ENCODE data around the gene TNFRSF25.
A peak's percentile ranks its signal among the peaks of the same experiment; 100 is the strongest.

The TNFRSF25 gene

DNA sequence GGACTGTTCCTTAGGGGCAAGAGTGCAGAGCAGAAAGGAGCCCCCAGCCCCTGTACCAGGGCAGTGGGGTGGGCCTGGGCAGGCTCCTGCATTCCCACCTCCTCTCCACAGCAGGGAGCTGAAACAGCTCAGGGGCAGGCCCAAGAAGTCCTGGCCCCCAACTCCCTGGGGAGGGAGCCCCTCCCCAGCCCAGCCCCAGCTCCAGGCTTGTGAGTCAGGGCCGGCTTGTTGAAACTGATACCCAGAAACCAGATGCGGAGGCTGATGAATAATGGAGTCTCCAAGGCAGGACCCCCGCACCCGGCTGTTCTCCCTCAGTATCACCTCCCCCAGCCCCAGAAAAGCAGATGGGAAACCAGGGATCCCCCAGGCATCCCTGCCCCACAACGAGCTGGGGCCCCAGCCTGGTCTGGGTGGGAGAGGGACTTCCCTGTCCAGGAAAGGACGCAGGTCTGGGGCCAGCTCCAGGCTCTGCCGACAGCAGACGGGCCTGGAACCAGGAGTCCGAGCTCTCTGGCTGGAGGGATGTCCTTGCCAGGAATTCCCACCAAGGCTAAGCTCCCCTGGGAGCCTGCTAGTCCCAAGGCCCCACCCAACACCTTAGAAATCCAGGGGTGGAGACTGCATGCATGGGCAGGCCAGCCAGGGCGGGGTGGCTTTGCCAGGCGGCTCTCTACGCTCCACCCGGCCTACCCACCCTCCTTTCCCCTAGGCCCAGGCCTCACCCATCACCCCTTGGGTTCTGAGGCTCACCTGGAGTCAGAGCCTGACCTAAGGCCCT is 22.8 kb upstream of the TNFRSF25 start:
- DNase-seq (ENCODE audit: low read depth): no peak

- no peak for DNase-seq (ENCODE audit: low read depth)
Measured at GRCh38 chr1:6487804-6488484, 22.0 kb upstream of the TNFRSF25 start.

DNA sequence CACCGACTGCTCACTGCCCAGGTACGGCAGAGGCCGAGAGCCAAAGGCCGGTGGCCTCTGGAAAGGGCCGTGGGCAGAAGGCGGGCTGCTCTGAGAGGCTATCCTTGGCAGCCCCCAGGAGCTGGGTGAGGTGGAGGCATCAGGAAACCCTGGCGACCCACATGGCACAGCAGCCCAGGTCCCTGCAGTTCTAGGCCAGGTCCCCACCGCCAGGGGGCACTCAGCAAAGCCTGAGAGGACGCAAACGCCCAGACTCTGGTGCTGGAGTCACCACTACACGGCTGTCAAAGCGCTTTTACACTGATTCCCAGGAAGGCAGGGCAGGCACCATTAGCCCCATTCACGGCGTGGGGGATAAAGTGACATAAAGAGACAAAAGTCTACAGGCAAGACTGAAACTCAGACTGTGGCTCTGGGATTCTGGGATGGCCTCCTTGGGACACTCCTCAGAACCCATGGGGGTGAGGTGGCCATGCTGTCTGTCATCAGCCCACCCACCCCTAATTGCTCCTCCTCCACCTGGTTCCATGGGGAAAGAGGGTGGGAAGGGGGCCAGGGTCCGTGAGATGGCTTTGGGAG is 20.5 kb upstream of the TNFRSF25 start:
- peak; percentile 66 for DNase-seq (ENCODE audit: low read depth)

DNA sequence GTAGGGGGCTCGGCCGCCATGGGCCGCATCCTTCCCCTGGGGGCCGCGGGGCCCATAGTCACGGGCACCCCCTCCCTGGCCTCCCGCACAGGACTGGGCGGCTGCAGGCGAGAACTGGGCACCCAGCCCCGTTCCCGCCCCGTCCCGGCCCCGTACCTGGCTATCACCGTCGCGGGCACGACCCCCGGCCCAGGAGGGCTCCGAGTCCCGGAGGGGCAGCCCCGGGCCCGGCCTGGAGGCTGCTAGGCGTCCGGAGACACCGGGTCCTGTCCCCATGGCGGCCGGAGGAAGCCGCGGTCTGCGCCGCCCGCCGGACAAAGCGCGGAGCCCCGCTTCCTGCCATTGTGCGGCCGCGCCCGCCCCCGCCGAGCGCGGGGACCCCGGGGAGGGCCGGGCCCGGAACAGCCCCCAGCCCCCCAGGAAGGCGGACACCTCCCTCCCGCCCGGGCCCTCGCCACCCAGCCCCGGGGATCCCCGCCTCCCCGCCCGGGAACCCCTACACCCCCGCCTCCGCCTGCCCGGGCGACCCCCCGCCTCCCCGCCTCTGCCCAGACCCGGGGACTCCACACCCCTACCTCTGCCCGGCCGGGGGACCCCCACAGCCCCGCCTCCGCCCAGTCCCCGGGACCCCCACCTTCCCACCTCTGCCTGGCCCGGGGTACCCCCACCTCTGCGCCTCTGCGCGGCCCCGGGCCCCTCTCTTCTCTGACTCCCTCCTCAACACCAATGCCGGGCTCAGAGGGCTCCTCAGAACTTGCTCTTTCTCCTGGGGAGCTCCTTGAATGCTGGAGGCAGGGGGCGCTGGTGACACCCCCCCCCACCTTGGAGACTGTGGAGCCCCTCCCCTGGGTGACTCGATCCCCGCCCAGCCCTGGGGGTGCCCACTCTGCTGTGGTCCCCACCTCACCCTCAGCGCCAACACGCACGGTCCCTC is 19.5 kb upstream of the TNFRSF25 start:
- no peak for DNase-seq (ENCODE audit: low read depth)

- DNase-seq (ENCODE audit: low read depth): no peak
Measured at GRCh38 chr1:6484826-6485167, 18.8 kb upstream of the TNFRSF25 start.

- DNase-seq (ENCODE audit: low read depth): no peak
Measured at GRCh38 chr1:6483761-6484117, 17.8 kb upstream of the TNFRSF25 start.

DNA sequence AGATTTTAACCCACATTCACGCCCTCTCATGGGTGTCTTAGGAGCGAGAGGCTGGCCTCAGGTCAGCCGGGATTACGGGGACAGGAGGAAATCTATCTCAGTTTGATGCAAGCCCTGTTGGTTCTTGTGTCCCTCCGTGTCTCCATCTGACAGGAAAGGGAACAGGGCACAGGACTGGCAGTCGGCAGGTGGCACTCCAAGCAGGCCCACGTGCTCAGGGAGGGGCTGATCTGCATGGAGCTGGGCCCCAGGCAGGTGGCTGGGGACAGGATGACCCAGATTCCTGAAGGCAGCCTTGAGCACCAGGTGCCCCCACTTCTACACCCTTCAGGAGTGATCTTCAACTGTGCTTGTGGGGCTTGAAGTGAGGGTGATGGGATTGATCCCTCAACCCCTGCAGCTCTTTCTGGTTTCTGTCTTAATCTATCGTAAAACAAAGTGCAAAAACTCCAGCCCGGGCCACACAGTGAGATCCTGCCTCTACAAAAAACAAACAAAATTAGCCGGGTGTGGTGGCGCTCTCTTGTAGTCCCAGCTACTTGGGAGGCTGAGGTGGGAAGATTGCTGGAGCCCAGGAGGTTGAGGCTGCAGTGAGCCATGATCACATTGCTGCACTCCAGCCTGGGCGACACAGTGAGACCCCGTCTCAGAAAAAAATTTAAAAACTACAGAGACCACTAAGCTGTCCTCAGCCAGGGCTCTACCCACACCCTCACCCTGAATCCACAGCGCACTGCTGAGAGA is 17.2 kb upstream of the TNFRSF25 start:
- no peak for DNase-seq (ENCODE audit: low read depth)

- no peak for DNase-seq (ENCODE audit: low read depth)
Measured at GRCh38 chr1:6481820-6482219, 15.8 kb upstream of the TNFRSF25 start.

DNA sequence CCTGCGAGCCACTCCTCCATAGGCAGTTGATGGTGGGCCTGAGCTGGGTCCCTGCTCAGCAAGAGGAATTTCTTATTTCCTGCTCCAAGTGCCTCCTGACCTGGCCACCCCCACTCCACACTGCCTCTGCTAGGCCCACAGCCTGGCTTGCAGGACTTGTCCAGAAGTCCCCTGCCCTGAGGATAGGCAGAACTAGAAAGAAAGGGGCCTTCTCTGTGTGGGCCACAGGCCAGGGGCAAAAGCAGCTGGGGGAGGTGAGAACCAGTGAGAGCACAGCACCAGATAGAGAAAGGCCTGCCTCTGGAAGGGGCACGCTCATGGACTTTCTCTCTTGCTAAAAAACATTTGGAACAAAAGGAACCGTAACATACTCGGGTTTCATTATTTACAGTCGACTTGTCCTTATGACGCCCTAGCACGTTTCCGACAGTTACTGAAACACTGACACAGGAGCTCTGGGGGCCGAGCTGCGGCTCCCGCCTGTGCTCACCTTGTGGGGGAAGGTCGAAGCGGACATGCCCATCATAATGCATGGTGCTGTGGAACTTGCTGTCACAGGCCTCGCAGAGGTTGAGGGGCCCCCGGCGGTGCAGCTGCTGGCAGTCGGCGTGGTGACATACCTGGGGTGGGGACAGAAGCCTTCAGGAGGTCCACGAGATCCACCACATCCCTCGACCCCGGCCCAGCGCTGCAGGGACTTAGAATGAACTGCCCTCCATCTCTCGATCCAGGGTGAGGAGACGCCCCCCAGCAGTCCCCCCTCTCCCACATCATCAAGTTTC is 11.3 kb upstream of the TNFRSF25 start:
- no peak for DNase-seq (ENCODE audit: low read depth)

DNA sequence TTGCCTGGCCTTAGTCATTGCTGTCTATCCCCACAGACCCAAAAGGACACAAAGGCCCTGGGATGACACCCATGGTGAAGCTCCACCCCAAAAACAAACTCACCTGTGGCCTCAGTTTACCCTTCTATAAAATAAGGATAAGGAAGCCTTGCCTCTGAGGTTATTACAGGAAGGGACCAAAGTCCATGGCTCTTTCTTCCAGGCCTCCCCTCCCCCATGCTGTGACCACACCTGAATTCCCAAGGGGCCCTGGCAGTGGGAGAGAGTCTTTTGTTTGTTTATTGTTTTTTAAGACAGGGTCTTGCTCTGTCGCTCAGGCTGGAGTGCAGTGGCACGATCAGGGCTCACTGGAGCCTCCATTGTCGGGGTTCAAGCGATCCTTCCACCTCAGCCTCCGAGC is 10.5 kb upstream of the TNFRSF25 start:
- DNase-seq (ENCODE audit: low read depth): no peak

- DNase-seq (ENCODE audit: low read depth): no peak
Measured at GRCh38 chr1:6475381-6476133, 9.6 kb upstream of the TNFRSF25 start.

DNA sequence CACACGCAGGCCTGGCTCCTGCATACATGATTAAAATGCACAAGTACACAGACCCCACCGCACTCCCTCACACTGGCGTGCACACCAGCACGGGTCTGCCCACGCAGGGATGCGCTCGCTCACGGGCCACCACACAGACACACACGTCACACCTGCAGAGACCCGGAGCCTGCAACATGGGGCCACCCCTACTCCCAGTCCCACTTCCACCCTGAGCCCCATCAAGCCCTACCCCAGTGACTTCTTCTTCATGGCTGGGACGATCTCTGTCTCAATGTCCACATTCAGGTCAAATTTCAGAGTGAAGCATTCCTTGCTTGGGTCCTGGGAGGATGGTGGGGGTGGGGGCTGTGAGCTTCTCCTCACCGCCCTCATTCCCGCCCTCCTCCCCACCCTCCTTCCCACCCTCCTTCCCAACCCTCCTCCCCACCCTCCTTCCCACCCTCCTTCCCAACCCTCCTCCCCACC is 8.9 kb upstream of the TNFRSF25 start:
- no peak for DNase-seq (ENCODE audit: low read depth)

- no peak for DNase-seq (ENCODE audit: low read depth)
Measured at GRCh38 chr1:6473974-6474814, 8.2 kb upstream of the TNFRSF25 start.

GRCh38 chr1:6473156-6473555 is 7.2 kb upstream of the TNFRSF25 start:
- DNase-seq (ENCODE audit: low read depth): no peak

DNA sequence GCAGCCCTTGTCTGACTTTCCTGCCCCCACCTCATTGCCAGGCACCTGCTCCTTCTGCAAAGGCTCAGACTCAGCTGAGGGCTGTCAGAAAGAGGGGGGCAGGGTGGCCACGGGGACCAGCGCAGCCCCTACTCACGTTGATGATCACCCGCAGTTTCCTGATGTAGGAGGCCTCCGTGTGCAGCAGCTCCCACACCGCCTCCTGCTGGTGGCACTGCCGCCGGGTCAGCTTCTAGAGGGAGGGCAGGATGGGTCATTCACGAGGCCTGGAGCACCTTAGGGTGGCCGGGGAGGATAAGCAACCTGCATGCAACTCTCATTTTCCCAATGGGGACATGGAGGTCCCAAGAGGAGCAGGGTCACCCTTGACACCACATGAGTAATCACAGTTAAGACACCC is 6.4 kb upstream of the TNFRSF25 start:
- no peak for DNase-seq (ENCODE audit: low read depth)

- DNase-seq (ENCODE audit: low read depth): no peak
Measured at GRCh38 chr1:6471970-6472368, 6.0 kb upstream of the TNFRSF25 start.

DNA sequence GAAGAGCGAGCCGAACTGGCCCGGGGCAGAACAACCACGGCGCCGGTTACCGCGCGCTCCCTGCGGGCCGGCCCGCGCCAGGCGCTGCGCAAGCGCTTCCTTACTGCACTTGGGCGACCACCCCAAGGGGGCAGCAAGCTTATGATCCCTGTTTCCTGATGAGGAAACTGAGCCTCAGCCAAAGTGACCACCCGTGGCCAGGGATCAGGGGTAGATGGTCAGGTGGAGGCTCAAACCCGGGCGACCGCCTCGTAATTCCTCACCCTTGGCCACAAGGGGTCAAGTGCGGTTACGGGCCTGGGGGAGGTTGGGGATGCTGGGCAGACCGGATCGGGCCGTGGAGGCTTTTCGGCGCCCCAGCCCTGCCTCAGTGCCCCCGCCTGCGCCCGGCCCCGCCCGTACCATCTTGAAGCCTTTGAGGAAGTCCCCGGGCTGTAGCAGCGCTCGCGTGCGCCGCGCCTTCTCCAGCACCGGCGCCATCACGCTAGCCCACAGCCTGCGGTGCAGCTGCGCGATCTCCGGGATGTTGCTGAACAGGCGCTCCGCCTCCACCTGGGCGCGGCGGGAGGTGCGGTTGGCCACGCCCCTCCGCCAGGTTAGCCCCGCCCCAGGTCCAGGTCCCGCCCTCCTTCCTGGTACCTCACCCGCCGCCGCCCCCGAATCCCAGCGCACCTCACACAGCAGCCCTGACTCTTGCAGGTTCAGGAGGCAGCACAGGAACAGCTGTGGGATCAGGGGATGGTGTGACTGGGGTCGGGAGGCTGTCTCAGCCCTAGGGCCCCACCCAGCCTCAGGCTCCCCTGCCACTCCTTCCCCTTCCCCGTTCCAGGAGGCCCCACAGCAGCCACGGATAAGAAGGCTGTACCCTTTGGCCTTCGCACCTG is 5.4 kb upstream of the TNFRSF25 start:
- DNase-seq (ENCODE audit: low read depth): no peak

All from fibroblast of gingiva (primary cell).